ENCODE data around the gene VAV2.

Gene VAV2

DNA sequence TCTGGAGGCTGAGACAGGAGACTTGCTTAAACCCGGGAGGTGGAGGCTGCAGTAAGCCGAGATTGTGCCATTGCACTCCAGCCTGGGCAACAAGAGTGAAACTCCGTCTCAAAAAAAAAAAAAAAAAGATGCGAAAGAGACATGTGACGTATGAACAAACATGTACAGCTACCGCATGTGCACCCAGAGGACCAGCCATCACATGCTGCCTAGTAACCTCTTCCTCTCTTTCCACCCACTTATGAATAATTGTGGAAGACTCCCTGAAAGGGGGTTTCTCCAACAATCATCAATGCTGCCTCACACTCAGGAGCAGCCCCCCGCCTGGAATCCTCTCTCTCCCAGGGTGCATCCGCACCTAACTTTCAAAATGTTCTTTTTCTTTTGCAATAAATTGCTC lies 256.2 kb downstream of the VAV2 start:
- no peak for DNase-seq

DNA sequence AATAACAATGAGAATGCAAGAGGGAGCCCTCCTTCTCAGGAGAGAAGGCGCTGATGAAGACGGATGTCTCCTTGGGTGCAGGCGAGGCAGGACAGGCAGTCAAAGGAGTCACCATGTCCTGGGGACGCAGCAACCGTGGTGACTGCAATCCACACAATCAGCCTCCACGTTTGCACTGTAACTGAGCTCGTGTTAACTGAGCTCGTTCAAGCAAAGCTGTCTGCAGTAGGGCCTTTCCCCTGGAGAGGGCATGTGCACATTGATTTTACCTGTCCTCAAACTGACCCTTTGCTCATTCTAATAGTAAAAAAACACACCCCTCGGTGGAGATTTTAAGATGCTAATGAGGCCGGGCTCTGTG lies 256.7 kb downstream of the VAV2 start:
- no peak for DNase-seq

DNA sequence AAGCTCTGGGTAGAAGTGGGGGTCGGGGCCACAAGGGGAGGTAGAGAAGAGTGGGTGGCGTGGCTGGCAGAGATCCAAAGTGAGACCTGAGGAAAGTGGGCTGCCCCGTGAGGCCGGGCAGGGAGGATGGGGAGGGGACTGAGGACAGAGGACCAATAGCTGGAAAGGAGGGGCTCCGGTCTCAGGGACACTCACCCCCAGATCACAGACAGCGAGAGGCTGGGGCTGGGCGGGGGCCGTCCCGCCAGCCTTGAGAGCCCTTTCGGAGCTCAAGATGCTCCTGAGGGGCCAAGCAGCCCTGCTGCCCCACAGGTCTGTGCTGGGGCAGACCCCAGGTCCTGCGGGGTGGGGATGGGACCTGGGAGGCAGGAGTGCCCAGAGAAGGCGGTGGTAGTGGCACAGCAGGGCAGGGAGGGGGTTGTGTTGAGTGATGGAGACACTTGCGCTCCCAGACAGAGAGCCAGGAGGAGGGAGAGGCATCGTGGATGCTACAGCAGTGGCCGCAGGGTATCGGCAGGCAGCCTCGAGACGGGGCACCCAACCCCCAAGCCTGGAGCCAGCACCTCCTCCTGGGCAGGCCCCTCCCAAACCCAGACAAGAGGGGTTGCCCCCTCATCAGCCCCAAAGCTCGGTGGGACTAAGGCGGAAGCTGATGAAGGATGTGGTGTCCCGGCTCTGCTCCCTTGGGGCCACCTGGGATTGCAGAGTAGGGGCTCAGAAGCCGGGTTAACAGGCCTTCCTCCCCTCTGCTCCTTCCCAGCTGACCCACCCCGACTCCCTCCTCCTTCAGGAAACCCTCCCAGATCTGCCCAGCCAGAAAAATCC lies 257.3 kb downstream of the VAV2 start:
- no peak for DNase-seq

DNA sequence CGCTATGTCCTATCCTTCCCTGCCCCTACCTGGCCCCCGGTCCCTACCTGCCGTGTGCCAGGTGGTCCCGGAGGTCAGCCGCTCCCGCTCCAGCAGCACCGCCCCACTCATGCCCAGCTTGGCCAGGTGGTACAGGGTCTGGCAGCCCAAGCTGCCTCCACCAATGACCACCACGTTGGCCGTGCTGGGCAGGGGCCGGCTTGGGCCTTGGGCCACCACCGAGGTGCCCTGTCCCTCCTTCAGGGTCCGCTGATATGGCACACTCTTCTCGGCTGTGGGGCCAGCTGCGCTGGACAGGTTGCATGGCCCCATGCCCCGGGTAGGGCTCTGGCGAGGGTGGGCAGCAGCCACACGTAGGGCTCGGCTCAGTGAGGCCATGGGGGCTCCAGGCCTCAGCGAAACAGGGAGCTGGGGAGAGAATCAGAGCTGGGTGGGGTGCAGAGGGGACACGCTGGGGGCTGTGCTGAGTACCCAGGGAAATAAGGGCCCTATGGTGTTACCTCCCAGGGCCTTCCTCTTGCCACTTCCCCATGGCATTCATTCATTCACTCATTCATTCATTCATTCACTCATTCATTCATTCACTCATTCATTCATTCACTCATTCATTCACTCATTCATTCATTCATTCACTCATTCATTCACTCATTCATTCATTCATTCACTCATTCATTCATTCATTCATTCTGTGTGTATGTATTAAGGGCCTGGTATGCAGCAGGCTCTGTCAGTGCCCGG lies 258.2 kb downstream of the VAV2 start:
- no peak for DNase-seq

DNA sequence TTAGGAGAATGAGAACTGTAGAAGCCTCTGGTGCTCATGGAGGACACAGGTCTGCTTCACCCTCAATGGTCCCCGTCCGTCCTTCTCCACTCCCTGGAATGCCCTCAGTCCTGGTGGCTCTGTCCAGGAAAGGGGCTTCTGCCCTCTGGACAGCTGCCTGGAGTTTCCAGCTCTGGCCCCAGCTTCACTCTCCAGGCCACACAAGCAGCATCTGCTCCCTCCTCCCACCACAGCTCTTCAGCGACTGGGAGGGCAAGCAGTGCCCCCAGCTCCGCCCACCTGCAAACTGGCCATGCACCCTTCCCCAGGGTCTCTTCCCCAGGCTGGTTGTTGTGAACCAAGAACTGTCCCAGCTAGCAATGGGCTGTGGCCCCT lies 258.7 kb downstream of the VAV2 start:
- DNase-seq: no peak

DNA sequence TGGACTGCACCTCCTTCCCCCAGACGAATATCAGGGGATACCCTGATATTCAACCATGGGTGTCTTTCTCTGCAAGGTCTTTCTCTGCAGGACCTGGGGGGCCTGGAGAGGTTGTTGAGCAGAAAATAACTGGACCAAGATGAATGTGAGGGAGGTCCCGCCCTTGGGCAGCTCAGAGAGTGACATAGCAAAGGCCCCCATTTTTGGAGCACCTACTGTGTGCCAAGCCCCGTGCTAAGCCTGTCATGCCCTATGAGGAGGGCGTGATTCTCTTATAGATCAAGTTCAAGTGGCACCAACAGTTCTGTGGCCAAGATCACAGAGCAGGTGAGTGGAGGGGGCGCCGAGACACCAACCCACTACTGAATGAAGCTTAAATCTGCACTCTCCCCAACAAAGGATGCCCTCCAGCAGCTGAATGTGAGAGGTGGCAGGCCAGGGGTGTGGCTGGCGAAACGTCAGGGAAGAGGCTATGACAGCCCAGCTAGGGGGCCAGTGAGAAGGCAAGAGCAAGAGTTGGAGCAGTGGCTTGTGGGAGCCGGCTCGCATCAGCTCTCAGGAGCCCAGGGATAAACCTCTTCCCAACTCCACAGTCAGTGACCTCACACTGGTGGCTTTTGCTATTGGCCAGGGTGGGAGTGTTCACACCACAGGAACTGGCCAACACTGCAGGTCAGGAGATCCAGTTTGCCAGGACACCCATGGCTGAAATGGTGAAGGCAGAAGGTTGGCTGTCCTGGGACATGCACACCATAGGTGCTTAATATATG lies 259.3 kb downstream of the VAV2 start:
- DNase-seq: no peak

DNA sequence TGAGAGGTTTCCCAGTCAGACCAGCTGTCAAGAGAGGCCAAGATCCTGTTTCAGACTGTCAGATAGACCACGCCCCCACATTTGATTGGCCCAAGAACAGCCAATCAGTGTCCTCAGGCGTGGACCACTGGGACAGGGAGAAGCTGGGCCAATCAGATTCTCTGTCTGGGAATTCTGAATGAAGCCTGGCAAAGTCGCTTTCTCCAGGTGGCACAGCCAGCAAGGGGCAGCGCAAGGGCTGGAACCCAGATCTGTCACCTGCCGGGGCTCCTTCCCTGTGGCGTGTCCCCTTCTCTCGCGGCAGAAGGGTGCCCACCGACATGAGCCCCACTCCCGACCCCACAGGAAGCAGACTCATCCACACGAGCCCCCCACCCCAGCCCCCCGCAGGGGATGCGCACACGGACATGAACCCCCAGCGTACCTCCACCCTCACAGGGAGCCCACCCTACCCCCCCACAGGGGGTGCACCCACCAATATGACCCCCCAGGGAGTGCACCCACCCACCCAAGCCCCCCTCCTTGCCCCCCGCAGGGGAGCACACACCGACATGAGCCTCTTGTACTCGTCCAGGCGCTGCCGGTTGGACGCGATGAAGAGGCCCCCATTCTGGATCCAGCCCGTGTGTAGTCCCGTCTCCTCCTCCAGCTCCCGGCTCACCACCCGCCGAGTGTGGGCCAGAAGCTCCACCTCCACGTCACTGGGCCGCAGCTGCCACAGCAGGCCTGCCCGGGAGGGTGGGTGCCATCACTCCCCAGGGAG lies 260.1 kb downstream of the VAV2 start:
- peak; percentile 98 for DNase-seq

DNA sequence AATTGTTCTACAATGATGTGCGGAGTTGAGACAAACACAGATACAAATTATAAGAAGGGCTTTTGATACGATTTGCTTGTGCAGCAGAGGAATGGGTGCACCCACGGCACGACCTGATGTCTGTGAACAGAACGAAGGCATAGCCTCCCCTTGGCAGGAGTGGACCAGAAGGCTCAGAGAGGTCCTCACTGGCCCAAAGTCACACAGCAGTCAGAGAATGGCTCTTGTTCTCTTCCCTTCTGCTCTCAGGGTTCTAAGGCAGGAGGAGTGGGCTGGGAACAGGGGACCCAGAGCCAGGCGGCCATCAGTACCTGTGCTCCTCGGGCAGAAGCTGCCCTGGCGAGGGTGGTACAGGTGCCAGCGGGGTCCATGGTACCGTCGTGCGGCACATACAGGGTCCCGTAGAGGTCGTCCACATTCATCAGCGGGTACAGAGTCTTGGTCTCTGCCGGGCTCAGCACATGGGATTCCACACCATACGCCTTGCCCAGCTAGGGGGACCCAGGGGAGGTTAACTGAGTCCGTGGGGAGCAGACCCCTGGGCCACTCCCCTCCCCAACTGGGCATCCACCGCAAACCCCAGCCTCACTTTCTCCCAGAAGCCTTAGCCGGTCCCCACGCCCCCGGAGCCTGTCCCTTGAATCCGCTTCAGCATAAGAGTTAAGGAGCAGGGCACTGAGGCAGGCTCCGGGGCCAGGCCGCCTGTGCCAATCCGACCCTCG lies 261.0 kb downstream of the VAV2 start:
- DNase-seq: no peak

DNA sequence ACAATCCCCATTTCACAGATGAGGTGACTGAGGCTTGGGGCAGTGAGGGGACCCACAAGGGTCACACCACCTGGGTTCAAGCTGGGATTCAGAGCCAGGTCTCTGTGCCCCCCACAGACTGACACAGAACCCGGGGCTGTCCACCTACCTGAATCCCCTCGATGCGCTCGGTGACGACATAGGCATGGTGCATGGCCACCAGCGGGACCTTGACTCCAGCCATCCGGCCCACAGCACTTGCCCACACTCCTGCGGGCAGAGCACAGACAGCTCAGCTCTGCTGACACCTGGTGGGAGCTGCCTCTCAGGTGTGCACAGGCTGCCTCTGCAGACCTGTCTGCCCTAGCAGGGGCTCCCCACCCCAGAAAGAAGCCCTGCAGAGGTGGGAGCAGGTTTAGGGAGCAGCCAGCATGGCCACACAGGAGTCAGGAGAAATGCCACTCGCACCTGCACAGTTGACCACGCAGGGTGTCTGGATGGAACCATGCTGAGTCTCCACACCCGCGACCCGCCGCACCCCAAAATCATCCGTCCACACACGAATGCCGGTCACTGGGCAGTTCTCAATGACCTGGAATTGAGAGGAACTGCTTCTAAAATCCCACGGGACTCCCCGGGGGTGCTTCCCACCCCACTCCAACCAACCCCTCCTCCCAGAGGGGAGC lies 262.4 kb downstream of the VAV2 start:
- no peak for DNase-seq

DNA sequence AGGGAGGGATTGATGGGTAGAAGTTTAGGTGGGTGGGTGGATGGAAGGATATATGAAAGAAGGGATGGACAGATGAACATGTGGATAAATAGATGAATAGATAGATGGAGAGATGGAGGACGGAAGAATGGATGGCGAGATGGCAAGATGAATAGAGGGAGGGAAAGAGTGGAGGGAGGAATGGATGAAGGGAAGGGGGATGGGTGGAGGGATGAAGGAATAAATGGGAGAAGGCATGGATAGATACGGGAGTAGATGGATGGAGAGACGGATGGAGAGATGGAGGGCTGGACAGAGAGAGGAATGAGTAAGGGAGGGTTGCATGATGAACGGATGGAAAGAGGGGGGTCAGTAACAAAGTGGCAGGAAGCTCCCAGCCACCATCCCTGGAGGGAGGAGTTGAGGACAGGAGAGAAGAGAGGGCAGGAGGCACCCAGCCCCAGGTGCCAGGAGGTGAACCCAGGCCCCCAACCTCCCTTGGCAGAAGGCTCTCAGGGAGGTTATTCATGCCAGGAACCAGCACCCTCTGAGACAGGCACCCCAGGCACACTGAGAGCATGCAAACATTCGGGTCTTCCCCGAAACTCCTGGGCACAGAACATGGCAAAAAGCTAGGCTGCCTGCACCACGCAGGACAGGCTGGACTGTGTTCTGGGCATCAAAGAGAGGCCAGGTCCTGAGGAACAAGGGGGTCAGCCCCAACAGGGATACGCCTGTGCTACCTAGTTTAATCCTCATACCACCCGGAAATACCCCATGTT lies 263.1 kb downstream of the VAV2 start:
- DNase-seq: no peak

DNA sequence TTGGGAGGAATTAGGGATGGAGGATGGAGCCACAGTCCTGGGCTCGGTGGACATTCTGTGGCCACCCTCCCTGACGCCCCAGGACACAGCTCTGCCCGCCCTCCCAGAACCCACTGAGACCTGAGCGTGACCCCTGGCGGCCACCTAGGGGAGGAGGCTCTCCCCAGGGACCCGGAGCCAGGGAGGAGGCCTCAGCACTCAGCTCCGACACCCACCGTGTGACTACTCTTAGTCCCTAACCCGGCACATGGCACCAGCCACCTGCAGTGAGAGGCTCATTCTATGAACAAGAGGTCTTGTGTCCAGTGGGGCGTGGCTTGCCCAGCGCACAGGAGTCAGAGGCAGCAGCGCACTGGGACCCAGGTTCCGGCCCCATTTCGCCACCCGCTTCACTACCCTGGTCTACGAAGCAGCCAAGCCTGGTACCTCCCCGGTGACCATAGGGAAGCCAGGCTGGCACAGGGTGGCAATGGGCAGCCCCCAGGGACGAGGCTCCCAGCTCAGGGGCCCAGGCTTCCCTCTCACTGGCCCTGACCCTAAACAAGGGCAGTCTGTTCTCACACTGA lies 264.2 kb downstream of the VAV2 start:
- DNase-seq: no peak

DNA sequence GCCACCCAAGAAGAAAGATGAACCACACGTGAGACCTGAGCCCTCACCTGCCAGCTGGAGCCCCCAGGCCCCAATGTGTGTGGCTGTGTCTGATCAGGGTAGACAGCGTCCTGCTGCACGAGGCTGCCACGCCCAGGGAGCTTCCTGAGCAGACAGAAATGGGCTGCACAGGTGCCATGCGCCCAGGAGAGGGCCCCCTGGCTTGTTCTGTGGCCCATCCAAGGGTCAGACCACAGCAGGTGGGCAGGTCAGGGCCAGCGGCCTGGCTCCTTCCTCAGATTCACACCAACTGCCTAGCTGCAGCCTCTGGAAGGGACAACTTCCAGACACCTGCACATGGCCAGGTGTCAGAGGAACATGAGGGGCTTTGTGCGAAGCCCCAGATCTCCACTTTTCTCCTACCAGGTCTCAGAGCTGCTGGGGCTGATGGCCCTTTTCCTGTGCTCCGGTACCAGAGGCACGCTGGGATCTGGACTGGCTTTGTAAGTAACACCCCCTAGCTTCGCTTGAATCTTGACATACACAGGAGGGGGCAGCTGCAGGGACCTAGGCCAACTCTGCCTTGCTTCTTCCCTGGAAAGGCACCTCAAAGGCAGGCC lies 264.7 kb downstream of the VAV2 start:
- DNase-seq: no peak

DNA sequence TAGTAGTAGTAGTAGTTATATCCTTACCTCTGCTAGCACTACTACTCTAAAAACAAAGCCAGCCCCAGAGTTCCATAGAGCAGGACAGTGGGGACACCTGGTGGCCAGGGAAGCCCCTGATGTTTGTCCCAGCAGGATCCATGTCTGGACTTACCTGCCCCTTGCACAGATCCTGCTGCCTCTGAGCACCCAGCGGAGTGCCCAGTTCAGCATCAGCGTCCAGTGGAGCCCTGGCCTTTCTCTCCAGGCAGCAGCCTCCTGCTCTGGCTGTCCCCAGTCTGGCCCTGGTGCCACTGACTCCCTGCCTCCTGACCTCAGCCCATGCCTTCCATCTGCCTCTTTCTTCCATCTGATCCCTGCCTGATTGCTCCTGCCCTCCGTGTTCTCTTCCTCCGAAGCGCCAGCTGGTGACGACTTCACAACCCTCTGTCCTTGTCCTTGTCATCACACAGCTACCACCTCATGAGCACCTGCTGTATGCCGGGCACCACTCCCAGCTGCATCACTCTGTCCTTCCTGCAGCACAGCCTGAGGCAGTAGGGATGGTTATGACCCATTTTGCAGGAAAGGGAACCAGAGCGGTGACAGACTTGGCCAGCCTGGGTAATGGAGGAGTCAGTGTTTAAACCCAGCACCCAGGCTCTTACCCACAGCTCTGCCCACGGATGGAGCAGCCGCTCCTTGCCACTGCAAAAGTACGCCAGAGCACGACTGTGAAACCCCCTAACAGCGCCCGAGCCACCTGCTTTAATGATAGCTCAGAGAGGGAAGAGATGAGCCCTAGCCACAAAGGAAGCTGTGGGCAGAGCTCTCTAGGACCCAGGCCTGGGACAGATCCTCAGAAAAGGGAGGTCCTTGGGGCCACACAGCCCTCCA lies 265.5 kb downstream of the VAV2 start:
- DNase-seq: peak; percentile 67

DNA sequence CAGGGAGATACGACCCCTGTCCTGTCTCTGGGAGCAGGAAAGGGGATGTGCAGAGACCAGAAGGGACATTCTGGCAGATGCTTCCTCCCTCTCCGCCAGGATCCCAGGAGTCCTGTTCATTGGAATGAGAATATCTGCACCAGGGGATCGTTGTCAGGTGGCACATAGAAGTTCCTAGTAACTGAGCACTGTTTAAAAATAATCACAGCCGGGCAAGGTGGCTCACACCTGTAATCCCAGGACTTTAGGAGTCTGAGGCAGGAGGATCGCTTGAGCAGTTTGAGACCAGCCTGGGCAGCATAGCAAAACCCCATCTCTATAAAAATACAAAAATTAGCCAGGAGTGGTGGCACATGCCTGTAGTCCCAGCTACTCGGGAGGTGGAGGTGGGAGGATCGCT lies 266.2 kb downstream of the VAV2 start:
- DNase-seq: no peak

DNA sequence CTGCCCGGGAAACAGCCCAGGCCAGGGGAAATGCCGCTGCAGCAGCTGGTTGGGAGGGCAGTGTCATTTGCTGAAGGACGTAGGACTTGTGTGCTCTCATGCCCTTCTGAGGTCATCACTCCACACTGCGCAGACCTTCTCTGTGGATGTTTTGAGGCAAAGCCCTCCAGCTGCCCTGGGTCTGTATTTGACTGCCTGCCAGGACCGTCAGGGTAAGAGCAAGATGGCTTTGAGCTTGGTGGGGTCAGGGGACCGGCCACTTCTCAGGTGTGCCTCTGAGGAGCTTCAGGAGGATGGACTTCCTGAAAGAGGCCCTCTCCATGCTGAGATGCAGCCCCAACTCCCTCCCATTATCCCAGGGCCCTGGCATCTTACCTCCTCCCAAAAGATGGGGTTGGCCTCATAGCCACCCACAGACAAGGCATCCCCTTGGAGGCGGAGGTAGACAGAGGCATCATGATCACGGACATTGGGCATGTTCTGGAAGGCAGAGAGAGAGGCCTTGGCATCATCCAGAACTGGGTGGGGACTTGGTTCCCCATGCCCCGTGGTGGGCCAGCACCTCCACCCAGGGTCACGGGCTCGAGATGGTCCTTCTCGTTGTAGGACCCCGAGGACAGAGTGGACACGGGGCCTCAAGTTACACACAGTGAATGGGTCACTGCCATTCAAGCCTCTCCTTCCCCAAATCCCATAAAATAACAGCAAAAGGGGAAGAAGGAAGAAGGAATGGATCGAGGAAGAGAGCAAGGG lies 273.4 kb downstream of the VAV2 start:
- DNase-seq: no peak

DNA sequence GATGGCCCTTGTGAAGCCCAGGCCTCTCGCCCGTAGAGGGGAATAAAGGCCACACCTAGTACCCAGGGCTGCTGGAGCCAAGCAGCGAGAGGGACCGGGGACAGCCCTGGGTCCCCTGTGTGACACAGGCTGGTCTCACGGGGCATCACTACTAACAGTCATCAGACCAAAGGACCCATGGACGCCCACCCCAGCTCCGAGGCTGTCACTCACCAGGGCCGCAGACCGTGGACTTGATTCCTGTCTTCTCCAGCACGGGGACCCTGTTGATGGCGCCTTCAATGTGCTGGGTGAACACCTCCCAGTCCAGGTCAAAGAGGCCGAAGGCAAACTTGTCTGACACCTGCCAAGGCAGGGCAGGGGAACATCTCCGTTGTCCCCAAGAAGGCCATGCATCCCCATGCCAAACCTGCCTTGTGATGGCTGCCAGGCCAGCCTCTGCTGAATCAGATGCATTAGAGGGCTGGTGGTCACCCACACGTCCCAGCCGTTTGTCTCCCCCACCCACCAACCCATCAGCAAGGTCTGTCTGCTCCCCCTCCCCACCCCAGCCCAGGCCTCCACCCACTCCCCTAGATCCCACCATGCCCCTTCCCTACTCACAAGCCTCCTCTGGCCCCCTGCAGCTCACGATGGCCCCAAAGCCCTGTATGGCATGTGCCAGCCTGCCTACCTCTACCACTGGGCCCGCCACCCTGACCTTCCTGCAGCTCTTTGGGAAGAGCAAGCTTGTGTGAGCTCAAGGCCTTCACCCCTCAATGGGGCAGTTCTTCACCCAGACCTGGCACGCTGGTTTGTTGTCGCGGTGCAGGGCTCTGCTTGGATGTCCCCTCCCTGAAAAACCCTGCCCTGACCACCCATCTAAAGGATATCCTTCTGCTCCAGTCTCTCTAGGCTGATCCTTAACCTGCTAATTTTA lies 274.8 kb downstream of the VAV2 start:
- DNase-seq: no peak

DNA sequence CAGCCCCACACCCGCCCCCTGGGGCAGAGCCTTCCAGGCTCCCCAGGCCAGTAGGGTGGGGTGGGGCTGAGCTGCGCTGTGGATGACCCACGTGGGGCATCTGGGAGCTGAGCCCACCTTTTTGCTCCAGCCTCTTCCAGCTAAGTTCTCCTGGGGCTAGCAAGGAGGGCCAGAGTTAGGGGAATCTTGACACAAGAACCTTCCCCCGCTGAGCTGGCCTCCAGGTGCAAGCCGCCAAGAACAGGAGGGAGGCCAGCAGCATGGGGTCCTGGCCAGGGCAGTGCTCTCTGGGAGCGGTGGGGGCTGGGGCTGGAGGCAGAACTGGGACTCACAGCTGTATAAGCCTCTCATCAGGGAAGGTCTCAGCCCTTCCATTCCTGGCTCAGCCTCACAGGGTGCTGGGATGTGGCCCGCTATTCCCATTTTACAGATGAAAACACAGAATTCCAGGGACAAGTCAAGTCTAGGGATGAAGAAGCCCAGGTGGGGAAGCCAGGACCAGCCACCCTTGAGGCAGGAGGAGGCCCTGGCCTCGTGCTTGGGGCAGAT lies 275.5 kb downstream of the VAV2 start:
- no peak for DNase-seq
